Erythroblast (primary cell): ENCODE measurements around the gene CNTNAP5.

Experiments used
- DNase-seq, 2 experiments: peaks; one replicate each; lab custom pipeline; 2025; lab: John Stamatoyannopoulos, UW
- GATA1 ChIP-seq: IDR thresholded peaks from 2 replicates; pipeline ENCODE4 v1.6.1; 2011; ENCODE audit warnings: low read depth, mild to moderate bottlenecking, control low read depth, low read length, moderate library complexity
- POLR2A ChIP-seq: IDR thresholded peaks from 2 replicates; pipeline ENCODE4 v1.6.1; 2011; ENCODE audit warnings: mild to moderate bottlenecking, low read length

CNTNAP5 gene

DNA sequence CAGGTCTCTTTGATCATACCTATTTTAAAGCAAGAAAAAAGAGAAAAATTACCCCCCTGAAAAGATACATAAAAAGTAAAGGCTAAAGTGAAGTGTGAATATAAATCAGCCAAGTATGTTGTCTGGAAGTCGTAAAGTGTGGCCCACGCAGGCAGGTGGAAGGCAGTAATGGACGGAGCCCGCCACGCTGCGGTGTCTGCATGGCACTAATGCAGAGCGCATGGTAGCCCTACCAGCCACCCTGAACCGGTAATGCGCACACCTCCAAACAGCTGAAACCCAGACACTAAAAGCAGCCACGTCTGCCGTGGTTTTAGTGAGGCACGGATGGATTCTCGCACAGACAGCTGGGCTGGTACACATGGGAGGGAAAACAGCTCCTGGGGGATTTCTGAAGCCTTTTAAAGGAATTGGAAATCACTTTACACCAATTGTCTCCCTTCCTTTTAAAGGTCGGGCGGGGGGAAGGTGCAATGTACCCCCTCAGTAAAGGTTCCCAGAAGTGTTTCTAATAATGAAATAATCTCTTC, 615.2 kb downstream of the CNTNAP5 start:
- TF ChIP-seq GATA1 (no peak), POLR2A (no peak)
- DNase-seq = no peak

DNA sequence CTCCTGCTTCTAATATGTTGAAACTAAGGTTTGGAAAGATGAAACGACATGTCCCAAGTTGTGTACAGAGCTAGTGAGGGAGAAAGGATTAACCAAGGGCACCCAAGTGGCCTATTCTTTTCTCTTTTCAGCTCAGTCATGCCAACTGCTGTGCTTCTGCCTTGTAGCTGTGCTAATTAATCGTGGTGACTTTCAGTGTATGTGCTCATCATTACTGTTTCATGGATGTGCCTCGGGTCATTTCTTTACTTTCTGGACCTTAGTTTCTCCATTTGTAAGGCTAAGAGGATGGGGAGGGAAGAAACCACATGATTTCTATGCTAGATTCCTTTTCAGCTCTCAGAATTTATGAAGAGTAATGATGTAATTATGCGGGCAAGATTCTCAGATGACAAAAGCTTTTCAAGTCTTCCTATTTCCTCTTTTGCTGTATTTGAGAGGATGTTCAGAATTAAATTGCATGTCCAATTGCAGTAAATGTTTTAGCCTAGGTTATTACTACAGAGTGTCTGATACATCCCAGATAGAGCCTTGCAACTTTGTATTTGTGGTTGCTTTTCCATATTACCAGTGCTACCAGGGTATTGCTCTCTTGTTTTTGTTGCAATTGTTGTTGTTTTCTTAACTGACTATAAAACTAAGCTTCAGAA, 621.2 kb downstream of the CNTNAP5 start:
- TF ChIP-seq GATA1 (no peak), POLR2A (no peak)
- no peak for DNase-seq

DNA sequence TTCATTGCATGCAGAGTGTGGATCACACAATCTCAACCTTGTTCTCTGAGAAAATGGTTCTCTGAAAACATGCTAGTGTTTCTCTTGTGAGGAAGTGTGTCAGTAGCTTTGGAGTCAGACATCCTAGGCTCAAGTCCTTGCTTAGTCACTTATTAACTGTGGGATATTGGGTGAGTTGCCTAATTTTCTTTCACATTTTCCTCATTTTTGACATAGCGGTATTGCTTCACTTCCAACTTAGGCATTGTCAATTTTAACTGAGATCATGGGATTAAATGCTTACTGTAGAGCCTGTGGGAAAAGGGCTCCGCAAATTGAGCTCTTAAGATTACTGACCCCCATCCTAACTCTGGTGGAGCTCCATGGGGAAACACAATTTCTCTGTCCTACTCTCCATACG, 622.2 kb downstream of the CNTNAP5 start:
- DNase-seq = no peak

DNA sequence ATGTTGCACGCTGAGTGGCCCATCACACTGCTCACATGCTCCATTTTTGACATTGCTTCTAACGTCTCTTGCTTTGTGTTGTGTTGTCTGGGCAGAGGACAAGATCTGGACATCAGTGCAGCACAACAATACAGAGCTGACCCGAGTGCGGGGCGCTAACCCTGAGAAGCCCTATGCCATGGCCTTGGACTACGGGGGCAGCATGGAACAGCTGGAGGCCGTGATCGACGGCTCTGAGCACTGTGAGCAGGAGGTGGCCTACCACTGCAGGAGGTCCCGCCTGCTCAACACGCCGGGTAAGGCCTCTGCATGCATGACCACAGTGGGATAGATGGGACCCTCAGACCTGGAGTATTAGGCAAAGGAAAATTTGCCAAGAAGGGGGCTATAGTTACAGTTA, 622.6 kb downstream of the CNTNAP5 start:
- no peak for TF ChIP-seq POLR2A
- TF ChIP-seq GATA1 = no peak
- no peak for DNase-seq

More for the DNA sequence above, 622.2 kb downstream of the CNTNAP5 start:
- no peak for TF ChIP-seq POLR2A

DNA sequence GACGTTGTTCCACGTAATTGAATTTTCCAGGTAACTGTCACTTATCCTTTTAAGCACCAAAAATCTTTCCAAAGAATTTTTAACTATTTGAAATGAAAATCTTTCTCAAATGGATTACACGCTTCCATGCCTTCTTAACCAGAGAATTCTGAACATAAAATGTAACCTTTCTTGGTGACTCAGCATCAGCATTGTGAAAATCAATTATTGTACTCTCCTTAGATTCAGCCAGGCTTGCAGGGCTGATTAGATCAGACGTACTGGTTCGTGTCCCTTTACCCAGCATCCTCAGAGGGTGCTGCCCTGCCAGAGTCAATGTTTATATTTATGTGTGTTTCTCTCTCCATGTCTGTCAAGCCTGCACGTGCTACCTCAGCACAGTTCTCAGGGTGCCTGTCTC, 623.9 kb downstream of the CNTNAP5 start:
- TF ChIP-seq POLR2A = no peak
- TF ChIP-seq GATA1 = no peak
- DNase-seq = no peak

DNA sequence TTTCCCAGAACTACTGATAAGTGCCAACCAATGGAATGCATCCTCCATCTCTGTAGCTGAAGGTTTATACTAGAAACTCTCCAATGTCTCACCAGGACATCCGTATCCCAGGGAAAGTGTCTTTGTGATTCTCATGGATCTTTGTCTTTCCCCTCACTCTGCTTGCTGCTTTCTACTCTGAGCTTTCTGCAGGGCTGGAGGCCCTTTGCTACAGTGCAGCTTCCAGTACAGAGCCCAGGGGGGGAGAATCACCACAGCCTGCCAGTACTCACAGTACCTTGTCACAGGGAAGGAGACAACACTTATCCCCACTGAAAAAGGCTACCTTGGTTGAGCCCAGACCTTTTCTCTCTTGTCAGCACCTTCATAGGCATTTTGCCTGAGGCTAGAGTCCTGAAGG, 627.0 kb downstream of the CNTNAP5 start:
- TF ChIP-seq GATA1 (no peak), POLR2A (no peak)
- DNase-seq = no peak

DNA sequence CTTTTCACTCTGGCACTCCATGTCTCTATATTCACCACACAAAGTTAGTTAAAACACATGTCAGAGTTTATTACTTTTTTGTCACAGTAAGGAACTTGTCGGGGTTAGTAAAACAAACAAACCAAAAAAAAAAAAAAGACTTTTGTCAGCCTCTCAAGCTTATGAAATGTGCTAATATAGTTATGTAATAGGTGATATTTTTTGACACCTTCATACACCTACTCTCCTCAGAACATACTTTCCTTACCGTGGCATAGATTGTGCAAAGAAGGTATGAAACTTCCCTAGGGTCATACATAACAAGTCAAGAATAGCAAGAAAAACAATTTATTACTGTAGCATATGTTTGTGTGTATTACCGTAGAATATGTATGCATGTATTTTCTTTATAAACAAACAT, 633.3 kb downstream of the CNTNAP5 start:
- no peak for TF ChIP-seq GATA1
- TF ChIP-seq POLR2A = no peak
- DNase-seq = no peak

DNA sequence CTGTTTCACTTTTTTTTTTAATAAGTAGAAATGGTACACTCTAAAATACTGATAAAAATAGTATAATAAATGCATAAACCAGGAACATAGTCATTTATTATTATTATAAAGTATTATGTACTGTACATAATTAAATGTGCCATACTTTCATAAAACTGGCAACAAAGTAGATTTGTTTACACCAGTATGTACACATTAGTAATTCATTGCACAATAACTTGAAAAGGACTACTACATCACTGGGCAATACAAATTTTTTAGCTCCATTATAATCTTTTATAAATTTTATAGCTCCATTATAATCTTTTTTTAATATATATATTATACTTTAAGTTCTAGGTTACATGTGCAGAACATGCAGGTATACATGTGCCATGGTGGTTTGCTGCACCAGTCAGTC, 636.5 kb downstream of the CNTNAP5 start:
- TF ChIP-seq GATA1 (no peak), POLR2A (no peak)
- no peak for DNase-seq

DNA sequence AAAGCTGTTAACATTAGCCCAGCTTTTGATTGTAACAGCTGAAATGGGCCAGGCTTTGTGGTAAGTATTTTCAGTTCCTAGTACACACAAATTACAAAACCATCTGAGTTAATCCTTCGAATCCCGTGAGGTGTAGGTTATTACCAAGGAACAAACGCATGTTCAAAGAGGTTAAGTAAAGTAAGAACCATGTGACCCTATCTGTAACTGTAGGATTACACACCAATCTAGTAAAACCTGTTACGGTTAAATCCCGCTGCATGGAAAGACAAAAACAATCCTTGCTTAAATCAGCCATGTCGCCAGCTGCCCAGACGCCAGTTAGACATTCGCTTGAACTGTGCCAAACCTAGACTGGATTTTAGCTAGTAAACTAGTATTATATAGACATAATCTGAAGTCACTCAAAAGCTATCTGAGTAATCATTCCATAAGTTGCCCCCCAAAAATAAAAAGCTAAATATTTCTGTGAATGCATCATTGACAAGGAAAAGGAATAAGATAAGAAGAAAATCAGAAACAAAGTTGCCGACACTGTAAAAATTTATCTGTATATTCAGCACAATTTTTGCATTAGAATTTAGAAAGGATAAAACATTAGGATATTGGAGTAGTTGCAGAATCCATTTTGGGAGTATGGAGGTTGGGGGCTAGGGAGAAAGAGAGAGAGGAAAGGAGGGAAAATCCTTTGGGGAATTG, 638.0 kb downstream of the CNTNAP5 start:
- DNase-seq = no peak
- TF ChIP-seq POLR2A = no peak
- no peak for TF ChIP-seq GATA1

DNA sequence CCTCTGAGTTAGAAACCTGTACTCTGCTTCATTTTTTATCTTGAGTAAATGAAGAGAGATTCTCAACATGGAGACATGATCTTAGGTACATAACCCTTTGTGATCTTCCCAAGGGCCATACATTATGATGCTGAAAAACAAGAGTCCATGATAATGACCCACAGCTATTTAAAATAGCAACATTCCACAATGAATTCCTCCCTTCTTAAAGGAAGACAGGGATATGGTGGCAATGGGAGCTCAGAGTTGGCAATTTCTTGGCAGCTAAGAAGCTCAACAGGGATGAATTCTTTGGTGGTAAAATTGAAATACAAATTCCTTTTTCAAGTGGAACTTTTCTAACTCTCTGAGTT, 638.5 kb downstream of the CNTNAP5 start:
- TF ChIP-seq POLR2A (no peak), GATA1 (no peak)
- no peak for DNase-seq

DNA sequence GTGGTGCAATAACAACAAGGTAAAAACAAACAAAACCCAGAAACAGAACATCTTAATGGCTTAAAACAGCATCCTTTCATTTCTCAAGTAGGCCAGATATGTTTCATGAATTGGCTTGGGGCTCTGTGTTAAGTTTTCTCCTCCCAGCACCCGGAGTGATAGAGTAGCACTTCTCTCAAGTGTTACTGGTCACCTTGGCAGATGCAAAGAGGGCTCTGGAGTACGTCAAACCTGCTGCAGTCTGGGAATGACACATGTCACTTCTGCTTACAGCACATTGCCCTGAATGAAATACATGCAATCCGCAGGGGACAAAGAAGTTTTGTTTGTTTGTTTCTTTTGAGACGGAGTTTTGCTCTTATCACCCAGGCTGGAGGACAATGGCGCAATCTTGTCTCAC, 639.3 kb downstream of the CNTNAP5 start:
- TF ChIP-seq GATA1 (no peak), POLR2A (no peak)
- no peak for DNase-seq

DNA sequence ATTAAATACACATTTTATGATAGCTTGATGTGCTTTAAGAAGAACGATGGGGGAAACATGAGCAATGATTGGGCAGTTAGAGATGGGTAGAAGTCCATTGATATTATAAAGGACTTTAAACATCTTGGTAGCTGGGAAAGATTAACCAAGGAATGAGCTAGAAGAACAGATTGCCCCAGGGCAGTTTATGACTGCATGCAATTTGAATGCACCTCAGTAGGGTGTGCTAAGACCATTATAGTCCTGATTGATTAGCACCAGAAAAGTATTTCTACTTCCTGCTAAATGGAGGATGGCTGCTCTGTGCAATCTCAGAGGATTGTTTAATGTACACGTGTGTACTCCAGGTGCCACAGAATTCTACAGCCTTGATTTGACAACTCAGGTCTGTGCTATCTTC, 641.9 kb downstream of the CNTNAP5 start:
- DNase-seq = no peak
- TF ChIP-seq POLR2A (no peak), GATA1 (no peak)

DNA sequence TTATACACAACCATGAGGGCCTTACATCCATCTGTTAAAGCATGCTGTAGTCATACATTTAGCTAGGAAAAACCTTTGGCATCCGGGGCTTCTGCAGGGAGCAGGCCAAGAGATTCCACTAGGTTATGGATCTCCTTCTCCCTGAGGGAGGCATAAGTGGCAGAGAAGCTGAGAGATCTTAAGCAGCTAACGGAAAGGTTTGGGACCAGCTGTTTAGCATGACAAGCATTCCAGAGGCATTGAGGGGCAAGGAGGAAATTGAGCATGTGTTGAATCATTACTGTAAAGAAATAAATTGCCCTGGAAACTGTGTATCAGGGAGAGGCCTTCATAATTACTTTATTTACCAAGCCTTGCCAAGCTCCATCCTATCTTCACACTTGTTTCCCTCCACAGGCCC, 643.1 kb downstream of the CNTNAP5 start:
- no peak for DNase-seq
- no peak for TF ChIP-seq GATA1
- TF ChIP-seq POLR2A = no peak

DNA sequence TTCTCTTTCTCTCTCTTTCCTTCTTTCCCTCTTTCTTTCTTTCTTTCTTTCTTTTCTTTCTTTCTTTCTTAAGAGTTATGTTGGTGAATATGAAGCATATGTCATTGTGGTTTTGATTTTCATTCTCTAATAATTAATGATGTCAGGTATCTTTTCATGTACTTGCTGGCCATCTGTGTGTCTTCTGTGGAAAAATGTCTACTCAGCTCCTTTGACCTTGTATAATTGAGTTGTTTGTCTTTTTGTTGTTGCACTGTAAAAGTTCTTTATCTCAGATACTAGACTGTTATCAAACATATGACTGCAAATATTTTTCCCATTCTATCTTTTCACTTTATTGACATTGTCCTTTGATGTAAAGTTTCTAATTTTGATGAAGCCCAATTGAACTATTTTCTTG, 645.1 kb downstream of the CNTNAP5 start:
- DNase-seq = no peak
- TF ChIP-seq POLR2A (no peak), GATA1 (no peak)

DNA sequence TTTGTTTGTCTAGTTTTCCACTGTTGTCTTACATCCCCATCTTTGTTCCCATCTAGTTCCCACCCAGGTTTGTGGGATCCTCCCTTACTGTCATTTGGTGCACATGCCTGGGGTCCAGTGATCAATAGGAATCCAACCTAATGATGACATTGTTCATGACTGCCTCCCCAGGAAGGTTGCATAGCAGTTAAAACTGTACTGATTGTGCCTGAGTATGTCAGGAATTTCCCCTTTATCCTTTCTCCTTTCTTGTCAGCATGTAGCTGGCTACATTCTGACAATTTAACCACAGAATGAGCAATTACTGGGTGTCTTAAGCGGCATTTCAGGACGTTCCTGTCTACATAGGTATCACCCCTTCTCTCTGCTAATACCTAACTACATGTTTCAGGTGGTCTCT, 653.0 kb downstream of the CNTNAP5 start:
- no peak for TF ChIP-seq POLR2A
- TF ChIP-seq GATA1 = no peak
- DNase-seq = no peak
